NCI-H1436 (cell line): ENCODE measurements around the gene CNRIP1.

Source experiments
- DNase-seq: peaks from one replicate; lab custom pipeline; 2025; lab: John Stamatoyannopoulos, UW

The CNRIP1 gene

DNA sequence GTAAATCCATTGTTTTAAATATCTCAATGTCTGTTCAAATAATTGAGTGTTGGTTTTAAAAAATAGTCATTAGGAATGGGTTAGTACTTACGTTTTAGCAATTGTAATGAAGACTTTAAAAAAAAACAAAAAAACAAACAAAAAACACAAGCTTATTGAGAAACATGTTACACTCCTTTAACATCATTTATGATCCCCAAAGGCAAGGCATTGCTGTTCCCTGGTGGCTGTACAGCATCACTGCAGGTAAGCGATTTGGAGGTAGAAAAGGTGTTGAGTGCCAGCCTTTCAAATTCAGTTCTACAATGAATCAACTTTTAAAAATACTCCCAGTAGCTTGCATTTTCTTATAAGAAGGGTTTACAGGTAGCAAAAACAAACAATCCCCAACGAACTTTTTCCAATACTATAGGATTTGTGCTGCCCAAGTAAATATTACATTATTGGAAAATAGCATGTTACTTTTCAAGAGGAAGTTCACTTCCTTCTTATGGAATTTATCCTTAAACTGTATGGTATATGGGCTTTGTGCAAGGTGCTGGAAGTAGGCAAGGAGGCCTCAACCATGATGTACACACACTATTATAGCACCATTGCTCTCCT, 27.5 kb downstream of the CNRIP1 start:
- peak; percentile 44 for DNase-seq

DNA sequence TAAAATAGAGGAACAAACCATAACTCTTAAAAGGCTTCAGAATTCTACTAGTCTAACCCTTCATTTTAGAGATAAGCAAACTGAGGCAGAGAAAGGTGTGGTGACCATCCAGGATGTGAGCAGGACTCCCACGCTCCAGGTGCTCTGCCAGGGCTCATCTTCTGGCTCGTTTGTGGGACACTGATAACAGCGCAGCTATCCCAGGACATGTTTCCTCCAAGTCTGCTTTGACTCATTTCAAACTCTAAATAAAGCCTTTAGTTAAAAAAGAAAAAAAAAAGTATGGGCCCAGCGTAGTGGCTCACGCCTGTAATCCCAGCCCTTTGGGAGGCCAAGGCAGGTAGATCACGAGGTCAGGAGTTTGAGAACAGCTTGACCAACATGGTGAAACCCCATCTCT, 28.4 kb downstream of the CNRIP1 start:
- no peak for DNase-seq

DNA sequence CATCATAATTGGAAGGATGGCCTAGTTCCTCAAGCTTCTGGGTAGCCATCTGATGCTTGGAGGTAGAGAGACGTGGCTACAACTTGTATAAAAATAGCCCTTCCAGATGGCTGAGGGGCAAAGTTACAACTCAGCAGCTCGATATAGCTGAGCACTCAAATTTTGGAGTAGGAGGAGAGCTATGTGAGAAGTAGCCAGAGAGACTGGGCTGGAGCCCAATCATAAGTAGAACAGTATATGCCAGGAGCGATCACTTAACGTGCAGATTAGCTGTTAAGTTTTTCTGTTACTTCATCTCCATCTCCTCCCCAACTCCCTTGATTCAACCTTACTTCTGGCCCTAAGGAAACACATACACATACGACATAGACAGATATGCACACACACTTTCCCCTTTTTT, 28.8 kb downstream of the CNRIP1 start:
- no peak for DNase-seq

DNA sequence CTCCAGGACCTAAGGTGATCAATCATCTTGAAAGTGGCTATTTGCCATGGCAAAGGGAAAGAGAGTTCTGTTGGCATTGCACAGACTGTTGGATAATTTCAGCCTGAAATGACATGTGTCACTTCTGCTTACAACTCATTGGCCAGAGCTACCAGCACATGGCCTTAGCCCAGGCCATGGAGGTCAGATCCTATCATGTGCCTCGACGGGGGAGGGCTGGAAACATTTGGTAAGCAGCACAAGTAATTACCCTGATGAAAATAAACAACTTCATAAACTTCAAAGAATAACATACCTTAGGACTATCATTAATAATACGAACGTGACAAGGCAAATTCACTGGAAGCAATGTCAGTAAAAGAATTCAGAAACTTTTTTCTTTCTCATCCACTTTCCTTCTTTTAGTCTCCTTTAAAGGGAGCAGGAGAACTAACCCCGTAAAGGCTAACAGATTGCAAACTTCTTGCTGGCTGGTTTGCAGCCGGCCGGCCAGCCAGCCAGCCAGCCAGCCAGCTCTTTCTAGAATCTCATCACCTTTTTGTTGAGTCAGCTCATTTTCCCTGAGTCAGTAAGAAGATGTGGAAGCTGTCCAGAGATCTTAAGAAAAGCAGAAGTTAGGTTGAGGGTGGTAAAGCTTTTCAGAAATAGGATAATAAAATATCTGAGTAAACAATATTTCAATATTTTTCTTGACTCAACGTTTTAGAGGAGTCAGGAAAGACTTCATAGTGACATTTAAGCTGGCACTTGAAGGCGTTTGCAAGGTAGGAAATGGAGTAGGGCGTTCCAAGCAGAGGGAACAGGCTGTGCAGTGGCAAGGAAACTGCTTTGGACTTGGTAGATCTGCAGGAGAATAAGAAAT, 31.9 kb downstream of the CNRIP1 start:
- no peak for DNase-seq

DNA sequence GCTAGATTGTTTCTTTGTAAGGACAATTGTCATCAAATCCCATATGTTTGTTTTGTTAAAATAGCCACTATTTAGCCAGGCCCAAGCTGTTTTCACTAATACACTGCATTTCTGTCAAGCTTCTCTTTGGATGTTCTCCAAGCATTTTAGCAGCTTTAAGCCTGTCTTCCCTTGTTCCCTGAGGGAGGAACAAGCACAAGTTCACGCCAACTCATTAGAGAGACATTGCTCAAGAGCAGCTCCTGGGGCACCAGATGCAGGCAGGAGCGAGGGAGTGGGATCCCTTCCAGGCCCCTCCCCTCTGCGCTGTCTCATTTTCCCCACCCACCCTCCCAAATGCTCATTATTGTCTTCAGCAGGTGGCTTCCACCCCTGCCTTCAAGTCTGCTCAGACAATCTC, 34.9 kb downstream of the CNRIP1 start:
- DNase-seq, result peak; percentile 42

DNA sequence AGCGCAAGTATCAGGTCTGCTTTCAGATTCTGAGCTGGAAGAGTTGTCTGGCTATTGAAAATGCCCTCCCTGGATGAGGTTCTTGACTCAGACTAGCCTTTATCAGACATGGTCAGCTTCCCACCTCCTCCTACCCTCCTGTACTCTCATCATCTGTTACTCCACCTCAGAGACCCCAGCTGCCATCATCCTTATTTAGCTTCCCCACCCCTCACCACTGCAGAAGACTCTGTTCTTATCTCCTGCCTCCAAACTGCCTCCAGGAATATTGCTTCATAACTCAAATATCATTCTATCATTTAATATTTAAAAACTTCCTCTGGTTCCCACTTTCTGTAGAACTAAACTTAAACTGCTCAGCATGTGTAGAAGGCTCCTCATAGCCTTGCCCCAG, 36.3 kb downstream of the CNRIP1 start:
- DNase-seq, result no peak

DNA sequence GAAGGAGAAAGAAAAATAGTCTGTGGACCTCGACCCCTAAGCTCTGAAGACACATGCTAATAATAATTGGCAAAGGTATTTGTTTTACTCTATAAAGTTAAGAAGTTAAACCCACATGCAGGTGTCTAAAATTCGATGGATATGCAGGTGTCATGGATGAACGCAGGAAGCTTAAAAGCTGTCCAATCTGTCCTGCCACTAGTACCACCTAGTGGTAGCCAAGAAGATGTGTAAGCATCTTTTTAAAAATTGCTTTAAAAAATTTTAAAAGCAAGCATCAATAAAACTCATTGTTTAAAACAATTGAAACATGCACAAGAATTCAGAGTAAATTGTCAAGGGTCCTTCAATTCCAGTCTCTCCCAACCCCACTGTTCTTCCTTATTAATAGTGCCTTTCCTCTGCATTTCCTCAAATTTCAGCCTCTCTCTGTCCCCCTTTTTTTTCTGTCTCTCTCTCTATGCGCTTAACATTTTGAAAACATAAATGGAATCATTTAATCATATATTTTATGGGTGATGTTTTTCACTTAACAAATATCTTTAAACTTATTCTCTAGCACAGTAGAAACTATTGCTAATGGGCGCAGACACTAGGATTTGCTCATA, 36.8 kb downstream of the CNRIP1 start:
- DNase-seq, result no peak

DNA sequence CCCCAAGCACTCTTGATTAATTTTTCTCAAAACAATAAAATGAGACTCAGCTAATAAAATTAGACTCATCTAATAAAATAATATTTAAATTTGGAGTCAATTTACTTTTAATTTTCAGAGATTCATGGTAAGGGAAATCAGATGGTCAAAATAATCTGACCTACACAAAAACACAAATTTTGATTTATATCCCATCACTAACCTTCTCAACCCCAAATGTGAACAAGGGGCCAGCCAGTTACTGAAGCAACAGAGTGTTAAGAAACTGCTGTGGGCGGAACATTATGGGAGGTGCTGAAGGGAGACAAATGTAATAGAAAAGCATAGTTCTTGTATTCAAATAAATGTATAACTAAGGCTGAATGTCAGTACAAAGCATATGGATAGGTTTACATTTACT, 39.0 kb downstream of the CNRIP1 start:
- no peak for DNase-seq

DNA sequence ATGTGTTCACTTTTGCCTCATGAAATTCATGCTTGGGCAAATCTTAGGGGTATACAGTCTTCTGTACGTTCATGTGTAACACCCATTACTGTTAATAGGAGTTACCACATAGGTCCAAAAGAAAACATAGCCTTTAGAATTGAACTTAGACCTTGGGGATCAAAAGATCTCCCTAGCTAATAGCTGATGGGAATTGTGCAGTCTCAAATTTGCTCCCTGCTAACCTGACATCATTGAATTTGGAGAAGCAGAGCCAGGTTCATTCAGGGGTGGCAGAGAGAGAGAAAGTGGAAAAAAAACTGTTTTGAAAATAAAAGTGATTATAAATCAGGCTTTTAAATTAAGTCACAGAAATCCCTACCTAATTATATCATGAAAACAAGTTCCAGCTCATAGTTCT, 39.4 kb downstream of the CNRIP1 start:
- no peak for DNase-seq

DNA sequence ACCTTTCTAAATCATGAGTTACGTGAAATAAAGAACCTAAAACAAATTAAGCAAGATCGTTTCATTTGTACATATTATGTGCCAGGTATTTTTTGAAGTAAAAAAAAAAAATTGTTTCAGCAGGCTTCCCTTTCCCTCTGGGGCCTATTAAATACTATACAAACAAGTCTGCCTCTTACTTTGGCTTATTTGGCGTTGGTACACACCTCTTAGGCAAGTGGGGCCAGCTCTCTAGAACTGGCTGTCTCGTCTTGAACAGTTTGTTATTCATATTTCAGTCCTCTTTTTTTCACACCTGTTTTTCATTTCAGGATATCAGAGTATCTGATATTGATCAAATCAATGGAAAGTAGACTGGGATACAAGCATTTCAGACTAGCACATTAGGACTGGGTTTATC, 40.1 kb downstream of the CNRIP1 start:
- DNase-seq, result peak; percentile 62

DNA sequence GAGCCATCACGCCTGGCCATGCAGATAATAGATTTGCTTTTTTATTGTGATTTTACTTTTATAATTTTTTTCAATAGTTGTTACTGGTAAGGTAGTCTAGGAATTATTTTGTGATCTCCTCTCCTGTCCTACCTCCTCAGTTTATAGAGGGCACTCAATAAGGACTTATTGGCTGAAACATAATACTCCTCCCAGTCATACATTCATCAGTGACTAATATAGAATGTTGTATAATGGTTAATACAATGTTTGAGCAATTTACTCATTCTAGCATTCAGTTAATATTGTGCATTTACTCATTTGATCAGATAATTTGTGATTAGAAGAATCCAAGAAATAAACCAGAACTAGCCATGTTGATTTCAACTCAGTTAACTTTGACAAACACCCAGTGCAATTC, 41.6 kb downstream of the CNRIP1 start:
- DNase-seq, result no peak

DNA sequence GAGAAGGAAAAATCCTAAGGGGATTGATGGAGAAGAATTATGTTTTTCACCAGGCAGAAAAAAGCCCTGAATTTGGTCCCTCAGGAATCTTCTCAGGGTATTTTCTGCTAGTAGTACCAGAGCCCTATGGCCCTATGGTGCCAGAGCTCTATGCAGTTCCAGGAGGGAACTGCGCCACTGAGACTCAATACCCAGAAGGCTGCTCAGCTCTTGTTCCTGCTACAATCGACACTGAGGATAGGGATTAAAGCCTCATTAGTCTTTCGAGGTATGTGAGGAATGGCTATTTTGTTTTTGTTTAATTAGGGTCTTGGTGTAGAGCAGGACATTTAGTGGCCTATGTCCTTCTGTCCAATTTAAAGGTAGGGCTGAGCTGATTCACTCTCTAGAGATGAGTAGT, 45.7 kb downstream of the CNRIP1 start:
- no peak for DNase-seq

DNA sequence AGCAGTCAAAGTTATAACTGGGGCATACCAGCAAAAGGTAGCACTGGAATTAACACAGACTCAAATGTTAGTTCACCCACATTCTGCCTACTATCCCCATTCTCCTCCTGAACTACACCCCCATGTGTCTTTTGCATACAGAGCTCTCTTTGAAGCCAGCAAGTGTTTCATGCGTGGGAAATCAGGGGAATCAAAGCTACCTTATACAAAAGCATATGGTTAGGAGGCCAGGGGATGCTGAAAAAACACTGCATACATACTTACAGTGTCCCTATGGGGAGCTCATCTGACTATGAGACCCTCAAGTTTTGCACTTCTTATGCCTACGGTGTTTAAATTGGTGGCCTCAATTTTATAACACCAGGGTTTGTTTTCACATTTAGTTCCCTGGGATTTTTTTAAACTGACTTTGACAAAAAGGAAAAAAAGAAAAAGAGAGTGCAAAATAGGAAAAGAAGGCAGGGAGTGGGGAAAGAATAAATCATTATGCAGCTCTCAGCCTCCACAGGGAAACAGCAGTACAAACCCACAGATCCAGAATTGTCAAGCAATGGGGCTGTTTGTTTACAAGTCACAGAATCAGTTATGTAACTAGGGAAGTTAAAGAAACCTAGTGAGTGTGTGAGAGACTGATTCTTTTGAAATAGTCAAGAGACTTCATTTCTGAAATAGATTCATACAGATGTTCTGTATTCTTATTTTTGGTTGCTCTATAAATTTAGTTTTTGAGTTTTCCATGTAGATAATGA, 47.3 kb downstream of the CNRIP1 start:
- no peak for DNase-seq

DNA sequence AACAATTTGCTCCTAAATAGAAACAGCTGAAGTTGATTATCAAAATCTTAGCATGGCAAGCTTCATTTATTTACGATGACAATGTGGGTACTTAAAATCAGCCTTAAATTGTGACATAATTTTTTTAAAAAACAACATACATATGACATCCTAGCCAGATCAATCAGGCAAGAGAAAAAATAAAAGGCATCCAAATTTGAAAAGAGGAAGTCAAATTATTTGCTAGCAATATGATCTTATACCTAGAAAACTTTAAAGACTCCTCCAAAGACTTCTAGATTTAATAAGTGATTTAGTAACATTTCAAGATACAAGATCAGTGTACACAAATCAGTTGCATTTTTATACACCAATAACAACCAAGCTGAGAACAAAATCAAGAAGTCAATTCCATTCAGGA, 53.1 kb downstream of the CNRIP1 start:
- DNase-seq, result no peak

DNA sequence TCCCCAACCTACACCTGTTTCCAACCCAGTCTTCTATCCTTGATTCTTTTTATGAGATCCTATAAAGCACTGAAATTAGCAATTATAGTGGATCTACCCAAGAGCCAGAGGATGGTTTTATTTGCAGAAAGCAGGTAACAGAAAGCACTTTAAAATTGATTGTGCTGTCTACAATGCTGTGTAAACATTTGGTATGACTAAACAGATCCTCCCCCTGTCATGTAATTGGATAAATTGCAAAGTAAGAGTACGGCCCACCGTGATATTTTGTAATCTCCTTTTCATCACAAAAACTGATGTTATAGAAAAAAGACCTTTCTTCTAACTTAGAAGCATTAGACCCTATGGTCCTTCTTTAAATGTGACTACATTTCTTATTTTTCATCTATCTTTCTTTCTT, 56.1 kb downstream of the CNRIP1 start:
- peak; percentile 51 for DNase-seq

DNA sequence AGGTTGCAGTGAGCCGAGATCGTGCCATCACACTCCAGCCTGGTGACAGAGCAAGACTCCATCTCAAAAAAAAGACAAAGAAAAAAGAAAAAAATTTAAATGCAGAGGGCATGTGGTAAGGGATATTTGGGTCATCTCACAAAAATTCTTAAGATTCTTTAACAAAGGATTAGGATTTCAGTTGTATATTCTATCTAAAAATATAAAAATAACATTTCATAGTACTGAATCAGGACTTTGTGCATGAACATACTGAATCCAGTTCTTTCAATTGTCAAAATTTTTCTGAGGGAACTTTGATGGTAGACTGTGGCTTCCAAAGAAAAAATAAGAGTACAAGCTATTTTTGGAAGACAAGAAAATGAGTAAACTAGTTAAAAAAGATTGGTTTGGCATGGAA, 60.9 kb downstream of the CNRIP1 start:
- DNase-seq, result no peak

DNA sequence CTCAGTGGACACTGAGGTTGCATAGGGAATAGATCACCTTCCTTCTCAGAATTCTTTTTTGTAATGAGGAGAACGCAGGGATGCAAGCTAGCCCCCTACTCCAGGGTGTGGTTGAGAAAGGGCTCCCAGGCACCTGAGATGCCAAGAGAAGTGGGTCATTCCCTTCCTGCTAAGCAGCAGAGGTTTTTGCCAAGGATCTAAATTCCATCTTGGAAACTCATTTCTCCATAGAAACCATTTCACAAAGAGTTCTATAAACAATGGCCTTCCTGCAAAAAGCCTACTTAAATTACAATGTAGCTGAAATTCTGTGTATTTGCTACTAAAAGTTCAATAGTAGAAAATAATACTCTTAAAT, 63.7 kb downstream of the CNRIP1 start:
- no peak for DNase-seq

DNA sequence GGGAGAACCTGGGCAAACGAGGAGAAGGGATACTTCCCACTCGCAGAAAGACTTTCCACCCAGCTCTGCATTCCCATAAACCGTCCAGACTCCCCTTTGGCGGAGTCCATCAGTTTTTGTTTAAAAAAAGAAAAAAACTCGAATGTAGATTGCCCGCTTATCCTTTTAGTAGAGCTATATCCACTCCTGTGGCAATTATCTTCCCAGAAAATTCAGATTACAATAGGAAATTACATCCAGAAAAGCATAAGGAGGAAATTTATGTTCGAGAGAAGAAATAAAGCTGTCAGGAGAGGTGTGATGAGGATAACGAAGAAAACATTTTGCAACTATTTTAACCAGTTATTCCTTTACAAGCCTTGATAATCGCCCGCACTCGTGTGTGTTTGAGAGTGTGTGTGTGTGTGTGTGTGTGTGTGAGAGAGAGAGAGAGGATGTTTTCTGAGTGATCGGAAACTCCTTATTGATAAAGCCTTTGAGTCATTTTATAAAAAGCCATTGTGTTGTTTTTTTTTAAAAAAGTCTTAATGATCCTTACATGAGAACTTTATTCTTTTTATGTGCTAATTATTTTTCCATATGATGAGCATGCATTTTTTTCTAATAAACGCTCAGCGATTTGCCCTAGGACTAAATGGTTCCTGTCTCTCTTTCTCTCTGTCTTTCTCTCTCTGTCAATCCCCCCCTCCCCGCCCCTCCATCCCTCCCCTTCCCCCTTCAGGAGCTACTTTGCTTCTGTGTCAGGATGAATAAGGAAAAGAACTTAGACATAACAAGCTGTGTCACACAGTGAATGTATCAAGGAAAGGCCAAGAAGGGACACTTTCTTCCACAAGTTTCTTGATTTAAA, 66.3 kb downstream of the CNRIP1 start:
- no peak for DNase-seq

DNA sequence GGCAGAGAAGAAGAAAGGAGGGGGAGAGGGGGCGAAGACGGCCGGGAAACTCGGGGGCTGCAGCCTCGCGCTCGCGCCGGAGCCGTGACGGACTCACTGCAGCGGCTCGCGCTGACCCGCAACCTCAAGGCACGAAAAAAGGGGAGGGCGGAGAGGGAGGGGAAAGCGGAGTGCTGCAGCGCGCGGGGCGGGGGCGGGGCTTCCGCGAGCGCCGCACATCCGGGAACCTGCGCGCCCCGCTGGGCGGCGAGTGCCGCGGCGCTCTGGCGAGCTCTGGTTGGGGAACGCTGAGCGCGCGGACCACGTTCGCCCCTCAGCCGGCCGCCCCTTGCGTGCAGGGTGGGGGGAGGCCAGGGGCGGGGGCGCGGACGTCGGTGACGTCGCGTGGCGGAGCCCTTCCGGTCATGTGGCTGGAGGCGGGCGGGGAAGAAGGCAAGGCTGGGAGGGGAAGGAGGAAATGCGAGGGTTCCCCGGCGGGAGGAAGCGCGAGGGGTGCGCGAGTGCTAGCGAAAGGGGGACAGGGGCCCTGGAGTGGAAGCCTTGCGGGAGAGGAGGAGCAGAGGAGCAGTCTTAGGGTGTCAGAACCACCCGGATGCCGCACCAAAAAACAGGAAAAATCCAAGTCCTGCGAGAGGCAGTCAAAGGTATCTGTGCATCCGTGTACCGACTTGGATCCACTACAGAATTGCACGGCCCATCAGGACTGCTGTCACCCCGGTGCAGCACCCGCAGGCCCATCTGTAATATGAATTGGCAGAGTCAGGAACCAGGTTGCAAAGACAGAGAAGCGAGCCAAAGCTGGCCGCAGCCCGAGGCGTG, 67.1 kb downstream of the CNRIP1 start, which contains the start of gene PPP3R1:
PPP3R1 (minus strand) TSS at position 133 of the 819 bp plus-strand sequence. CDS start 405 bp downstream, outside the sequence.
- peak; percentile 95 for DNase-seq

DNA sequence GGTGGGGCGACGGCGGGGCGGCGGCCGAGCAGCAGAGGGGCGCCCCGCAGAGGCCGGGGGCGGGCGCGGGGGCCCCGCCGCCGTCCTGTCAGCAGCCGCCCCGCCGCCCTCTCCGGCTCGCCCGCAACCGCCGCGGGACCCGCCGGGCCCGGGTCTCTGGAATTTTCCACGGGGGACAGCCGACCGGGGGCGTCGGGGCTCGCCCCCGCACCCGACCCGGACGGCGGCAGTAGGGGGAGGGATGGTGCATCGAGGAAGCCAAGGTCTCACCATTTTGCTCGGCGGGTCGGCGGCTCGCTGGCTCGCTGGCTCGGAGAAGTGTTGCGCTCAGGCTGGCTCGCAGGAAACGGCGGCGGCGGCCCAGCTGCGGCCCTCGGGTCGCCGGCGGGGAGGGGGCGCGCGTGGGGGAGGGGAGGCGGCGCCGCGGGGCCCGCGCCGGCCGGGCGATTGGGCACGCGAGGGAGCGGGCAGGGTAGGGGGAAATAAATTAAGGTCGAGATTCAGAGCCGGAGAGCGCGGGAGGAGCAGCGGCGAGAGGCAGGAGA, 67.8 kb downstream of the CNRIP1 start:
- no peak for DNase-seq
